Right cardiac atrium (tissue), 5 donors: ENCODE results near the gene LMNA. TPM values are rescaled to one million over a fixed set of nuclear protein-coding genes. Genes with fewer than 3 reads are reported as not detected.

ENCODE experiments used
- ATAC-seq, 2 donors: fragments of 200-7000 bp; cut with Tn5 transposase; one replicate each; pipeline versions ENCODE4 v1.8.0 to v1.9.1; 2020; ENCODE audit warnings: moderate library complexity in 2 of 2, mild to moderate bottlenecking in 1 of 2
- DNase-seq, 3 donors: peaks; one replicate each; pipeline ENCODE4 v3.0.0-alpha.2; 2020
- H3K27ac ChIP-seq: one replicate; pipeline ENCODE4 v1.5.1; 2013; ENCODE audit warnings: mild to moderate bottlenecking, low read length, control low read depth, moderate library complexity
- H3K27me3 ChIP-seq: one replicate; pipeline ENCODE4 v1.6.1; 2013; ENCODE audit not compliant: control insufficient read depth, insufficient read depth
- H3K4me1 ChIP-seq: one replicate; pipeline ENCODE4 v1.6.1; 2013; ENCODE audit warnings: low read length; ENCODE audit not compliant: control insufficient read depth, insufficient read depth
- H3K4me3 ChIP-seq: one replicate; pipeline ENCODE4 v1.5.1; 2013; ENCODE audit warnings: low read length, control low read depth
- H3K9me3 ChIP-seq: one replicate; pipeline ENCODE4 v1.6.1; 2013; ENCODE audit warnings: low read length; ENCODE audit not compliant: control insufficient read depth
- WGBS: extraction: QIAGEN DNeasy Blood & Tissue Kit; methylation state at CpG from one replicate; pipeline ENCODE4 v1.1.7; 2013; 5-methylcytosine and 5-hydroxymethylcytosine counted together
- intact Hi-C, 4 donors: fragments of 100-400 bp; cut with DNase I; formaldehyde crosslinking; loops; one replicate each; pipeline versions ENCODE4 v1.11.0 to v1.14.0; 2022 to 2023
- polyA plus RNA-seq: library from polyadenylated mRNA; stranded (reverse); fragments of 200-250 nt; gene quantifications from one replicate; pipeline ENCODE4 v1.2.3, GENCODE V29; 2013
- total RNA-seq, 4 donors: library from RNA; stranded (reverse); fragmentation: NEBNext Ultra II Directional; extraction: Animal tissue kit (Norgen Biotek cat#: 25700); gene quantifications; one replicate each; pipeline ENCODE4 v1.2.1, GENCODE V29; 2021
- donor health status: healthy with polysubstance abuse.
- donor health status: DM: no; HTN: yes; CAD: no.
- donor health status: DM: no; HTN: no; CAD: no.
- donor health status: DM: no; HTN: yes; CAD: no; lungs with severe emphysema.
- donor health status: DM: yes; HTN: yes; CAD: no.

LMNA gene
- total and polyA plus RNA-seq, 5 donors = 238 to 451 (median 272) TPM

- WGBS = 40% methylated on average over 11 of the region's 11 CpGs
- H3K9me3 ChIP-seq = no peaks in the 10 kb centered on the region
- peak; percentile 11 to 38 for ATAC-seq
- peaks cover 46% of the 10 kb centered on the region for H3K4me1 ChIP-seq
- peak overlapping the region; percentile 94 for H3K27ac ChIP-seq
- no peak overlapping the region for H3K4me3 ChIP-seq
- no peaks in the 10 kb centered on the region for H3K27me3 ChIP-seq
- peak; percentile 65 to 80 (median 79) for DNase-seq
- intact Hi-C loops = no loop called here
Measured at GRCh38 chr1:156104861-156105832, 9.4 kb upstream of the LMNA start.

GRCh38 chr1:156106624-156107488 lies 7.7 kb upstream of the LMNA start:
- H3K4me1 ChIP-seq = peaks cover 39% of the 10 kb centered on the region
- peak in 1 of 2 donors; percentile 4 for ATAC-seq
- 32% methylated on average over 14 of the region's 14 CpGs for WGBS
- no peaks in the 10 kb centered on the region for H3K9me3 ChIP-seq
- peak overlapping the region; percentile 22 for H3K4me3 ChIP-seq
- intact Hi-C loops = no loop called here
- peak; percentile 49 to 62 (median 52) for DNase-seq
- no peaks in the 10 kb centered on the region for H3K27me3 ChIP-seq
- H3K27ac ChIP-seq = peak overlapping the region; percentile 98

- ATAC-seq (no peak), DNase-seq (no peak)
- intact Hi-C loops = no loop called here
- H3K9me3 ChIP-seq = no peaks in the 10 kb centered on the region
- no peak overlapping the region for H3K27ac ChIP-seq
- no peak overlapping the region for H3K4me3 ChIP-seq
- H3K4me1 ChIP-seq = peaks cover 31% of the 10 kb centered on the region
- 92% methylated on average over 3 of the region's 3 CpGs for WGBS
- H3K27me3 ChIP-seq = no peaks in the 10 kb centered on the region
Measured at GRCh38 chr1:156108057-156108456, 6.5 kb upstream of the LMNA start.

GRCh38 chr1:156108664-156109241 lies 5.8 kb upstream of the LMNA start:
- peaks cover 24% of the 10 kb centered on the region for H3K4me1 ChIP-seq
- ATAC-seq (no peak), DNase-seq (no peak)
- H3K9me3 ChIP-seq = no peaks in the 10 kb centered on the region
- no peak overlapping the region for H3K27ac ChIP-seq
- H3K27me3 ChIP-seq = no peaks in the 10 kb centered on the region
- WGBS = 85% methylated on average over 6 of the region's 6 CpGs
- intact Hi-C loops = no loop called here
- no peak overlapping the region for H3K4me3 ChIP-seq

GRCh38 chr1:156110252-156110651 lies 4.3 kb upstream of the LMNA start:
- Histone ChIP-seq H3K4me1 (peaks cover 13% of the 10 kb centered on the region), H3K27ac (no peak overlapping the region)
- ATAC-seq = no peak

GRCh38 chr1:156111355-156111962 lies 3.1 kb upstream of the LMNA start:
- H3K27ac ChIP-seq = no peak overlapping the region
- ATAC-seq = no peak

More at GRCh38 chr1:156110252-156110651, 4.3 kb upstream of the LMNA start:
- H3K4me3 ChIP-seq = no peak overlapping the region
- no peak for DNase-seq
- WGBS = 89% methylated on average over 2 of the region's 2 CpGs
- no peaks in the 10 kb centered on the region for H3K9me3 ChIP-seq
- no peaks in the 10 kb centered on the region for H3K27me3 ChIP-seq
- intact Hi-C loops = no loop called here

GRCh38 chr1:156112276-156113137 lies 2.0 kb upstream of the LMNA start:
- peaks cover 5% of the 10 kb centered on the region for H3K4me1 ChIP-seq

More at GRCh38 chr1:156111355-156111962, 3.1 kb upstream of the LMNA start:
- WGBS = 69% methylated on average over 4 of the region's 4 CpGs
- H3K9me3 ChIP-seq = no peaks in the 10 kb centered on the region
- no peaks in the 10 kb centered on the region for H3K27me3 ChIP-seq
- intact Hi-C loops = no loop called here
- DNase-seq = no peak
- peaks cover 9% of the 10 kb centered on the region for H3K4me1 ChIP-seq
- no peak overlapping the region for H3K4me3 ChIP-seq

GRCh38 chr1:156113282-156113950 lies 1.1 kb upstream of the LMNA start:
- Histone ChIP-seq H3K4me3 (no peak overlapping the region), H3K9me3 (no peaks in the 10 kb centered on the region), H3K4me1 (peaks cover 6% of the 10 kb centered on the region), H3K27ac (peak overlapping the region; percentile 65), H3K27me3 (no peaks in the 10 kb centered on the region)
- WGBS = 49% methylated on average over 4 of the region's 4 CpGs
- ATAC-seq (no peak), DNase-seq (no peak)
- intact Hi-C loops = no loop called here

More at GRCh38 chr1:156112276-156113137, 2.0 kb upstream of the LMNA start:
- Histone ChIP-seq H3K27ac (peak overlapping the region; percentile 20), H3K27me3 (no peaks in the 10 kb centered on the region), H3K4me3 (no peak overlapping the region), H3K9me3 (no peaks in the 10 kb centered on the region)
- intact Hi-C loops = no loop called here
- WGBS = 60% methylated on average over 10 of the region's 10 CpGs
- DNase-seq (peak in 1 of 3 donors; percentile 61), ATAC-seq (no peak)

GRCh38 chr1:156114919-156115513 lies 505 bp downstream of the LMNA start:
- H3K9me3 ChIP-seq = no peaks in the 10 kb centered on the region
- ATAC-seq (peak; percentile 43 to 47), DNase-seq (peak; percentile 50 to 83 (median 79))
- intact Hi-C loops = no loop called here
- H3K27ac ChIP-seq = peak overlapping the region; percentile 99
- under 1% methylated on average over 49 of the region's 49 CpGs for WGBS
- peaks cover 9% of the 10 kb centered on the region for H3K4me1 ChIP-seq
- peak overlapping the region; percentile 97 for H3K4me3 ChIP-seq
- no peaks in the 10 kb centered on the region for H3K27me3 ChIP-seq
